GM12878 (cell line): ENCODE results near the gene RUBCNL. TPM values are rescaled to one million over a fixed set of nuclear protein-coding genes. Genes with fewer than 3 reads are reported as not detected.

Experiments
- ATF7 ChIP-seq: fragments of 450-650 bp; IDR thresholded peaks from 2 replicates; pipeline ENCODE4 v1.6.1; 2016; ENCODE audit warnings: low read depth, mild to moderate bottlenecking
- BCL11A ChIP-seq: IDR thresholded peaks from 2 replicates; pipeline ENCODE4 v1.6.1; 2011; ENCODE audit warnings: low read depth, low read length
- BRCA1 ChIP-seq: IDR thresholded peaks from 2 replicates; pipeline ENCODE4 v1.6.1; 2011; ENCODE audit warnings: low read depth, low read length, improper control_type of control experiment
- CHD1 ChIP-seq: IDR thresholded peaks from 2 replicates; pipeline ENCODE4 v1.6.1; 2012; ENCODE audit warnings: low read depth, low read length, improper control_type of control experiment
- ETV6 ChIP-seq, 2 experiments: fragments of 450-650 bp in 1 of 2; IDR thresholded peaks in 1 of 2; conservative IDR thresholded peaks in 1 of 2; 2 replicates each; pipeline ENCODE4 v1.6.1; 2014; ENCODE audit warnings: antibody characterized with exemption in 1 of 2, borderline replicate concordance in 1 of 2, low read depth in 1 of 2, mild to moderate bottlenecking in 1 of 2, moderate library complexity in 1 of 2
- HCFC1 ChIP-seq: fragments of 150-350 bp; IDR thresholded peaks from 2 replicates; pipeline ENCODE4 v1.6.1; 2014; ENCODE audit warnings: low read length
- IRF4 ChIP-seq: IDR thresholded peaks from 2 replicates; pipeline ENCODE4 v1.6.1; 2011; ENCODE audit warnings: low read depth, low read length
- IRF5 ChIP-seq: fragments of 450-650 bp; IDR thresholded peaks from 2 replicates; pipeline ENCODE4 v1.6.1; 2017; ENCODE audit warnings: borderline replicate concordance
- MLLT1 ChIP-seq: fragments of 450-650 bp; IDR thresholded peaks from 2 replicates; pipeline ENCODE4 v1.6.1; 2016; ENCODE audit warnings: mild to moderate bottlenecking
- NFYA ChIP-seq: IDR thresholded peaks from 2 replicates; pipeline ENCODE4 v1.6.1; 2011; ENCODE audit warnings: low read depth, mild to moderate bottlenecking, low read length, improper control_type of control experiment, borderline replicate concordance
- PBX3 ChIP-seq: IDR thresholded peaks from 2 replicates; pipeline ENCODE4 v1.6.1; 2011; ENCODE audit warnings: mild to moderate bottlenecking, low read depth, low read length, moderate library complexity; ENCODE audit not compliant: insufficient replicate concordance
- POLR2AphosphoS5 ChIP-seq: IDR thresholded peaks from 2 replicates; pipeline ENCODE4 v1.6.1; 2011; ENCODE audit warnings: mild to moderate bottlenecking, low read length, inconsistent platforms
- RAD51 ChIP-seq: fragments of 450-650 bp; IDR thresholded peaks from 2 replicates; pipeline ENCODE4 v1.6.1; 2016; ENCODE audit warnings: moderate library complexity, mild to moderate bottlenecking, inconsistent platforms
- RBBP5 ChIP-seq: fragments of 200-600 bp; sonication (generic); conservative IDR thresholded peaks from 2 replicates; pipeline ENCODE4 v1.6.1; 2016
- TBL1XR1 ChIP-seq: IDR thresholded peaks from 2 replicates; pipeline ENCODE4 v1.6.1; 2012; ENCODE audit warnings: low read depth, low read length, improper control_type of control experiment
- USF1 ChIP-seq: IDR thresholded peaks from 2 replicates; pipeline ENCODE4 v1.6.1; 2011; ENCODE audit warnings: borderline replicate concordance, low read depth, mild to moderate bottlenecking, moderate library complexity, mixed read lengths, low read length; ENCODE audit not compliant: insufficient read depth; ENCODE audit errors: extremely low read length
- USF2 ChIP-seq: IDR thresholded peaks from 2 replicates; pipeline ENCODE4 v1.6.1; 2011; ENCODE audit warnings: low read depth, low read length, improper control_type of control experiment, borderline replicate concordance
- WRNIP1 ChIP-seq: IDR thresholded peaks from 2 replicates; pipeline ENCODE4 v1.6.1; 2011; ENCODE audit warnings: low read depth, low read length, improper control_type of control experiment, borderline replicate concordance
- ZBED1 ChIP-seq: IDR thresholded peaks from 2 replicates; pipeline ENCODE4 v1.6.1; 2016; ENCODE audit warnings: borderline replicate concordance
- ZBTB4 ChIP-seq: fragments of 450-650 bp; formaldehyde crosslinking; IDR thresholded peaks from 2 replicates; pipeline ENCODE4 v1.4.0; 2022; ENCODE audit warnings: mild to moderate bottlenecking, moderate library complexity
- ZNF217 ChIP-seq: fragments of 450-650 bp; IDR thresholded peaks from 2 replicates; pipeline ENCODE4 v1.6.1; 2017; ENCODE audit warnings: antibody characterized with exemption, mild to moderate bottlenecking
- ZZZ3 ChIP-seq: IDR thresholded peaks from 2 replicates; pipeline ENCODE4 v1.6.1; 2011; ENCODE audit warnings: low read depth; ENCODE audit not compliant: control insufficient read depth, insufficient read length
- polyA plus RNA-seq, 11 experiments: library from polyadenylated mRNA; depleted of rRNA in 4 of 11; unstranded in 6 of 11; stranded (reverse) in 5 of 11; fragments of >200 nt; fragmentation: Nextera tagmentation in 4 of 11; fragmentation: Illumina TruSeq in 1 of 11; extraction: Ambion mirVana in 4 of 11; extraction: Trizol in 1 of 11; gene quantifications; 1 replicate in 1 of 11; 2 replicates in 10 of 11; pipeline versions ENCODE4 v1.2.1 to v1.2.3, GENCODE V29; 2011 to 2016; ENCODE audit warnings: inconsistent platforms in 2 of 11, missing spikeins in 2 of 11, low read depth in 1 of 11
- total RNA-seq, 4 experiments: library from RNA; depleted of rRNA in 3 of 4; stranded (reverse); fragments of >200 nt in 3 of 4; fragmentation: Illumina TruSeq in 1 of 4; extraction: Trizol in 1 of 4; gene quantifications; 2 replicates each; pipeline versions ENCODE4 v1.2.1 to v1.2.3, GENCODE V29; 2013 to 2021

The RUBCNL gene
- total and polyA plus RNA-seq, 10 of the 15 experiments (the other 5 are each of a cell fraction or from before 2014, with no cell fraction given) = 0.71 to 51.9 (median 38.2) TPM

- TF ChIP-seq MLLT1 (no peak), HCFC1 (no peak), USF1 (no peak), WRNIP1 (no peak), POLR2AphosphoS5 (no peak), RBBP5 (no peak), TBL1XR1 (no peak), CHD1 (no peak), ATF7 (0 out of 2 replicates have a peak, but pooled peaks have one; percentile 24), RAD51 (no peak), BRCA1 (no peak), IRF5 (no peak), IRF4 (peak; percentile 61; the same call in 1 of the 2 replicates), PBX3 (no peak), ZZZ3 (no peak), ETV6 (conservative IDR thresholded peaks at IDR 0.05 in 1 of 2, IDR thresholded peaks at IDR 0.05 in 1 of 2; ENCODE audit: borderline replicate concordance in 1 of 2, low read depth in 1 of 2) (peak in 1 of 2 experiments; percentile 97; a peak in 2 of 4 replicates), BCL11A (0 out of 2 replicates have a peak, but pooled peaks have one; percentile 44), ZBTB4 (CRISPR knock-in tag) (no peak), NFYA (no peak), USF2 (no peak), ZBED1 (peak; percentile 68; the same call in 1 of the 2 replicates), ZNF217 (no peak)
These were observed 45.8 kb downstream of the RUBCNL start (continued) for GRCh38 chr13:46341112-46341711.
